IPS-18c (cell line): ENCODE measurements around the gene OIP5.
"Not testable (repeated sequence)": the region's sequence is repeated elsewhere in the genome, so short reads cannot be mapped to it uniquely, and the experiment has no call there.

ENCODE experiments used
- H3K4me3 ChIP-seq: 2 replicates; pipeline ENCODE4 v1.7.0; 2013; ENCODE audit warnings: low read depth, mild to moderate bottlenecking, low read length, moderate library complexity; ENCODE audit not compliant: insufficient read depth
- H3K9me3 ChIP-seq: one replicate; pipeline ENCODE4 v1.6.1; 2013; ENCODE audit warnings: mild to moderate bottlenecking, low read length, moderate library complexity; ENCODE audit not compliant: control insufficient read depth, insufficient read depth

OIP5 gene

GRCh38 chr15:41281236-41281635, 51.2 kb downstream of the OIP5 start:
- Histone ChIP-seq H3K4me3 (no peak overlapping the region), H3K9me3 (peaks cover 2% of the 10 kb centered on the region)

- Histone ChIP-seq H3K9me3 (no peaks in the 10 kb centered on the region), H3K4me3 (no peak overlapping the region)
Observed at GRCh38 chr15:41279535-41280283, 52.7 kb downstream of the OIP5 start.

GRCh38 chr15:41278319-41278718, 54.1 kb downstream of the OIP5 start:
- H3K9me3 ChIP-seq = no peaks in the 10 kb centered on the region
- H3K4me3 ChIP-seq = no peak overlapping the region

GRCh38 chr15:41276831-41277230, 55.6 kb downstream of the OIP5 start:
- H3K9me3 ChIP-seq = no peaks in the 10 kb centered on the region
- H3K4me3 ChIP-seq = no peak overlapping the region

DNA sequence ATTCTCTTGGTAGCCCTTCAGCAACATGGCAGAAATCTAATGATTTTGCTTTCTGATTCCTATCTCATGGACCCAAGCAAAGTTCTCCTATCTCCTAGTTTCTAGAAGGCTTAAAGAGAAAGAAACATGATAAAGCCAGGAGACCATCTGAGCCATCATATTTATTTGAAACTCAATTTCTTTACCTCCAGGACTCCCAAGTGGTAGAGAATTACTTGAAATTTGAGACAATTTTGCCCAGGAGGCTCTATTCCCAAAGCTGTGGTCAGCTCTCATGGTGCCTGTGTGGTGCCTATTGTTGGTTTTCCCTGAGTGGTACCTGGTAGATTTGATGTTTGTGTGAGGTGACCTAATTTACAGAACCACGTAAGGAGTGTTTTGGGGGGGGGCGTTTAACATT, 62.5 kb downstream of the OIP5 start:
- Histone ChIP-seq H3K9me3 (no peaks in the 10 kb centered on the region), H3K4me3 (no peak overlapping the region)

GRCh38 chr15:41263891-41264351, 68.5 kb downstream of the OIP5 start:
- Histone ChIP-seq H3K9me3 (no peaks in the 10 kb centered on the region), H3K4me3 (no peak overlapping the region)

GRCh38 chr15:41262571-41262970, 69.8 kb downstream of the OIP5 start:
- H3K9me3 ChIP-seq = no peaks in the 10 kb centered on the region
- no peak overlapping the region for H3K4me3 ChIP-seq

- not testable (repeated sequence) for H3K4me3 ChIP-seq
Observed at GRCh38 chr15:41260924-41261323, 71.5 kb downstream of the OIP5 start.

GRCh38 chr15:41259546-41260189, 72.7 kb downstream of the OIP5 start:
- Histone ChIP-seq H3K4me3 (no peak overlapping the region), H3K9me3 (no peaks in the 10 kb centered on the region)

More at GRCh38 chr15:41260924-41261323, 71.5 kb downstream of the OIP5 start:
- H3K9me3 ChIP-seq = not testable (repeated sequence)
